ENCODE results near the gene TNS4.

GRCh38 chr17:40496170-40496569 is 5.3 kb downstream of the TNS4 start:
- TF ChIP-seq, protein P1, sequence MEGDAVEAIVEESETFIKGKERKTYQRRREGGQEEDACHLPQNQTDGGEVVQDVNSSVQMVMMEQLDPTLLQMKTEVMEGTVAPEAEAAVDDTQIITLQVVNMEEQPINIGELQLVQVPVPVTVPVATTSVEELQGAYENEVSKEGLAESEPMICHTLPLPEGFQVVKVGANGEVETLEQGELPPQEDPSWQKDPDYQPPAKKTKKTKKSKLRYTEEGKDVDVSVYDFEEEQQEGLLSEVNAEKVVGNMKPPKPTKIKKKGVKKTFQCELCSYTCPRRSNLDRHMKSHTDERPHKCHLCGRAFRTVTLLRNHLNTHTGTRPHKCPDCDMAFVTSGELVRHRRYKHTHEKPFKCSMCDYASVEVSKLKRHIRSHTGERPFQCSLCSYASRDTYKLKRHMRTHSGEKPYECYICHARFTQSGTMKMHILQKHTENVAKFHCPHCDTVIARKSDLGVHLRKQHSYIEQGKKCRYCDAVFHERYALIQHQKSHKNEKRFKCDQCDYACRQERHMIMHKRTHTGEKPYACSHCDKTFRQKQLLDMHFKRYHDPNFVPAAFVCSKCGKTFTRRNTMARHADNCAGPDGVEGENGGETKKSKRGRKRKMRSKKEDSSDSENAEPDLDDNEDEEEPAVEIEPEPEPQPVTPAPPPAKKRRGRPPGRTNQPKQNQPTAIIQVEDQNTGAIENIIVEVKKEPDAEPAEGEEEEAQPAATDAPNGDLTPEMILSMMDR (conservative IDR thresholded peaks at IDR 0.05 in 1 of 2, IDR thresholded peaks at IDR 0.05 in 1 of 2; ENCODE audit: low read depth in 1 of 2, low read length in 2 of 2) = no peak
- TF ChIP-seq EZH2 (IDR thresholded peaks at IDR 0.05; ENCODE audit: low read length, missing control alignments) = no peak

Data from fibroblast of lung (primary cell).